MM.1S (cell line): ENCODE data around the gene PTGER1.

Experiments used
- DNase-seq: peaks from one replicate; pipeline ENCODE4 v3.0.0-alpha.2; 2015
- H2AFZ ChIP-seq: fragments of 300-600 bp; sonication (generic); 2 replicates; pipeline ENCODE4 v1.6.0; 2016; ENCODE audit warnings: antibody characterized with exemption, low read length
- H3F3A ChIP-seq: fragments of 300-600 bp; sonication (generic); 2 replicates; pipeline ENCODE4 v1.6.1; 2016; ENCODE audit warnings: mild to moderate bottlenecking, antibody characterized with exemption, low read length, moderate library complexity, mixed read lengths; ENCODE audit not compliant: insufficient read depth
- H3K27ac ChIP-seq: fragments of 300-600 bp; sonication (generic); 2 replicates; pipeline ENCODE4 v1.5.1; 2016; ENCODE audit warnings: mild to moderate bottlenecking, low read length
- H3K27me3 ChIP-seq: fragments of 300-600 bp; sonication (generic); replicated peaks from 2 replicates; pipeline ENCODE4 v1.6.0; 2016; ENCODE audit warnings: low read length; ENCODE audit not compliant: insufficient read depth
- H3K36me3 ChIP-seq: fragments of 300-600 bp; sonication (generic); replicated peaks from 2 replicates; pipeline ENCODE4 v1.6.1; 2016; ENCODE audit warnings: mild to moderate bottlenecking, low read length, mixed read lengths; ENCODE audit not compliant: insufficient read depth
- H3K4me1 ChIP-seq: fragments of 300-600 bp; sonication (generic); 2 replicates; pipeline ENCODE4 v1.6.1; 2016; ENCODE audit warnings: low read length, mixed read lengths
- H3K4me2 ChIP-seq: fragments of 300-600 bp; sonication (generic); 2 replicates; pipeline ENCODE4 v1.6.0; 2016; ENCODE audit warnings: low read depth, low read length
- H3K4me3 ChIP-seq: fragments of 300-600 bp; sonication (generic); 2 replicates; pipeline ENCODE4 v1.5.1; 2016; ENCODE audit warnings: low read length, mixed read lengths
- H3K79me2 ChIP-seq: fragments of 300-600 bp; sonication (generic); 2 replicates; pipeline ENCODE4 v1.6.1; 2016; ENCODE audit warnings: mixed run types, low read length, mixed read lengths
- H3K9ac ChIP-seq: fragments of 300-600 bp; sonication (generic); 2 replicates; pipeline ENCODE4 v1.6.1; 2016; ENCODE audit warnings: low read length, mixed read lengths
- H3K9me2 ChIP-seq: fragments of 300-600 bp; sonication (generic); replicated peaks from 2 replicates; pipeline ENCODE4 v1.6.1; 2016; ENCODE audit warnings: mild to moderate bottlenecking, low read length, mixed read lengths; ENCODE audit not compliant: insufficient read depth
- H3K9me3 ChIP-seq: fragments of 300-600 bp; sonication (generic); replicated peaks from 2 replicates; pipeline ENCODE4 v1.6.1; 2016; ENCODE audit warnings: mild to moderate bottlenecking, low read length, mixed read lengths; ENCODE audit not compliant: insufficient read depth
- H4K20me1 ChIP-seq: fragments of 300-600 bp; sonication (generic); 2 replicates; pipeline ENCODE4 v1.6.1; 2016; ENCODE audit warnings: mild to moderate bottlenecking, low read length, moderate library complexity, mixed read lengths; ENCODE audit not compliant: insufficient read depth
- CTCF ChIP-seq: fragments of 300-600 bp; sonication (generic); IDR thresholded peaks from 2 replicates; pipeline ENCODE4 v1.5.1; 2016; ENCODE audit warnings: antibody characterized with exemption, low read length, mixed read lengths
- EZH2 ChIP-seq: fragments of 300-600 bp; sonication (generic); optimal IDR thresholded peaks from 2 replicates; pipeline ENCODE3; 2017; ENCODE audit warnings: low read depth, mild to moderate bottlenecking, antibody characterized with exemption, low read length, mixed read lengths
- EZH2phosphoT487 ChIP-seq: fragments of 300-600 bp; sonication (generic); IDR thresholded peaks from 2 replicates; pipeline ENCODE4 v1.6.1; 2018; ENCODE audit warnings: antibody characterized with exemption, low read length

The PTGER1 gene

GRCh38 chr19:14450168-14450874 lies 24.8 kb downstream of the PTGER1 start:
- peak; percentile 31 for DNase-seq
- H3K4me2 ChIP-seq: no peak overlapping the region
- no peaks in the 10 kb centered on the region; the same call in 1 of the 2 replicates for H3K36me3 ChIP-seq

GRCh38 chr19:14449321-14449720 lies 25.8 kb downstream of the PTGER1 start:
- H2AFZ ChIP-seq: no peak overlapping the region
- H4K20me1 ChIP-seq: no peaks in the 10 kb centered on the region
- no peak overlapping the region for H3K4me2 ChIP-seq
- H3K4me3 ChIP-seq: no peak overlapping the region
- H3K9me2 ChIP-seq: no peaks in the 10 kb centered on the region
- H3K4me1 ChIP-seq: no peaks in the 10 kb centered on the region
- no peak overlapping the region for H3K9ac ChIP-seq
- no peak overlapping the region for H3K27ac ChIP-seq
- H3K79me2 ChIP-seq: no peaks in the 10 kb centered on the region
- H3K9me3 ChIP-seq: no peaks in the 10 kb centered on the region
- TF ChIP-seq EZH2 (no peak), CTCF (no peak), EZH2phosphoT487 (no peak)
- no peaks in the 10 kb centered on the region; the same call in 1 of the 2 replicates for H3K36me3 ChIP-seq
- no peaks in the 10 kb centered on the region for H3K27me3 ChIP-seq
- DNase-seq: no peak
- H3F3A ChIP-seq: no peaks in the 10 kb centered on the region

More at GRCh38 chr19:14450168-14450874, 24.8 kb downstream of the PTGER1 start:
- Histone ChIP-seq H3K4me3 (no peak overlapping the region), H3F3A (no peaks in the 10 kb centered on the region), H3K9ac (no peak overlapping the region), H3K9me3 (no peaks in the 10 kb centered on the region), H3K27ac (no peak overlapping the region), H3K27me3 (no peaks in the 10 kb centered on the region), H4K20me1 (no peaks in the 10 kb centered on the region), H2AFZ (no peak overlapping the region), H3K9me2 (no peaks in the 10 kb centered on the region), H3K79me2 (no peaks in the 10 kb centered on the region), H3K4me1 (no peaks in the 10 kb centered on the region)
- TF ChIP-seq EZH2 (no peak), CTCF (no peak), EZH2phosphoT487 (no peak)

GRCh38 chr19:14446336-14447036 lies 28.7 kb downstream of the PTGER1 start:
- DNase-seq: no peak
- no peaks in the 10 kb centered on the region for H3K27me3 ChIP-seq
- no peaks in the 10 kb centered on the region for H3K4me1 ChIP-seq
- H3K27ac ChIP-seq: no peak overlapping the region
- H4K20me1 ChIP-seq: no peaks in the 10 kb centered on the region
- H3K36me3 ChIP-seq: no peaks in the 10 kb centered on the region; the same call in 1 of the 2 replicates
- no peaks in the 10 kb centered on the region for H3K9me2 ChIP-seq
- no peaks in the 10 kb centered on the region for H3K79me2 ChIP-seq
- no peak overlapping the region for H3K9ac ChIP-seq
- no peaks in the 10 kb centered on the region for H3K9me3 ChIP-seq
- no peak overlapping the region for H3K4me2 ChIP-seq
- no peak for TF ChIP-seq EZH2phosphoT487
- TF ChIP-seq CTCF: no peak
- no peak for TF ChIP-seq EZH2
- no peak overlapping the region for H2AFZ ChIP-seq
- H3K4me3 ChIP-seq: no peak overlapping the region
- no peaks in the 10 kb centered on the region for H3F3A ChIP-seq
